K562 (cell line): ENCODE measurements around the gene LRRC74B. TPM values are rescaled to one million over a fixed set of nuclear protein-coding genes. Genes with fewer than 3 reads are reported as not detected.
A peak's percentile ranks its signal among the peaks of the same experiment; 100 is the strongest.

ENCODE experiments used
- FOXA1 ChIP-seq: fragments of 450-650 bp; IDR thresholded peaks from 2 replicates; pipeline ENCODE4 v1.6.1; 2016; ENCODE audit warnings: mild to moderate bottlenecking, borderline replicate concordance
- HOMEZ ChIP-seq: fragments of 250-450 bp; sonication (Bioruptor Pico); IDR thresholded peaks from 2 replicates; pipeline ENCODE4 v1.4.0; 2020; ENCODE audit warnings: mild to moderate bottlenecking, moderate library complexity
- MAZ ChIP-seq, 2 experiments: fragments of 450-650 bp in 1 of 2; sonication (generic) in 1 of 2; formaldehyde crosslinking; IDR thresholded peaks in 1 of 2; conservative IDR thresholded peaks in 1 of 2; 2 replicates each; pipeline versions ENCODE4 v1.4.0 to v1.5.0; 2020; ENCODE audit warnings: mild to moderate bottlenecking in 1 of 2, missing genetic modification reagents in 1 of 2
- SP1 ChIP-seq: sonication (generic); formaldehyde crosslinking; IDR thresholded peaks from 2 replicates; pipeline ENCODE4 v1.8.1; 2022; ENCODE audit warnings: mild to moderate bottlenecking, missing genetic modification reagents
- STAG1 ChIP-seq: sonication (generic); formaldehyde crosslinking; IDR thresholded peaks from 2 replicates; pipeline ENCODE4 v1.5.0; 2020; ENCODE audit warnings: missing genetic modification reagents, borderline replicate concordance
- TEAD1 ChIP-seq, 2 experiments: fragments of 450-650 bp in 1 of 2; sonication (generic) in 1 of 2; formaldehyde crosslinking; IDR thresholded peaks; 2 replicates each; pipeline versions ENCODE4 v1.4.0 to v1.8.0; 2020 to 2022; ENCODE audit warnings: mild to moderate bottlenecking in 2 of 2, missing genetic modification reagents in 1 of 2
- THRB ChIP-seq: fragments of 450-650 bp; formaldehyde crosslinking; conservative IDR thresholded peaks from 2 replicates; pipeline ENCODE4 v1.4.0; 2022; ENCODE audit warnings: mild to moderate bottlenecking, missing genetic modification characterization
- ZBTB26 ChIP-seq: fragments of 450-650 bp; formaldehyde crosslinking; IDR thresholded peaks from 2 replicates; pipeline ENCODE4 v1.4.0; 2022; ENCODE audit warnings: missing genetic modification characterization
- ZNF263 ChIP-seq: sonication (generic); formaldehyde crosslinking; IDR thresholded peaks from 2 replicates; pipeline ENCODE4 v1.8.0; 2022; ENCODE audit warnings: mild to moderate bottlenecking, missing genetic modification reagents, borderline replicate concordance
- polyA plus RNA-seq, 8 experiments: library from polyadenylated mRNA; depleted of rRNA in 4 of 8; stranded (reverse) in 5 of 8; unstranded in 3 of 8; fragments of >200 nt; fragmentation: Nextera tagmentation in 2 of 8; fragmentation: Illumina TruSeq in 1 of 8; extraction: Ambion mirVana in 2 of 8; extraction: Trizol in 1 of 8; gene quantifications; 2 replicates each; pipeline versions ENCODE4 v1.2.1 to v1.2.3, GENCODE V29; 2011 to 2014; ENCODE audit warnings: inconsistent platforms in 1 of 8, missing spikeins in 1 of 8
- total RNA-seq, 7 experiments: library from RNA; depleted of rRNA in 6 of 7; stranded (reverse); fragments of >200 nt in 6 of 7; fragmentation: Illumina TruSeq in 2 of 7; extraction: Trizol in 2 of 7; gene quantifications; 2 replicates each; pipeline versions ENCODE4 v1.2.1 to v1.2.3, GENCODE V29; 2011 to 2021; ENCODE audit warnings: low replicate concordance in 1 of 7

The LRRC74B gene
- total and polyA plus RNA-seq, 9 of the 15 experiments (the other 6 are each of a cell fraction or from before 2014, with no cell fraction given): not detected

- TF ChIP-seq TEAD1 (CRISPR knock-in tag; IDR thresholded peaks at IDR 0.05): peak in 1 of 2 experiments; percentile 19; a peak in 1 of 4 replicates
- peak in 1 of 2 experiments; percentile 29; a peak in 1 of 4 replicates for TF ChIP-seq MAZ (CRISPR knock-in tag; conservative IDR thresholded peaks at IDR 0.05 in 1 of 2, IDR thresholded peaks at IDR 0.05 in 1 of 2)
- 0 out of 2 replicates have a peak, but pooled peaks have one; percentile 74 for TF ChIP-seq ZBTB26 (CRISPR knock-in tag)
- no peak for TF ChIP-seq SP1 (CRISPR knock-in tag)
- 0 out of 2 replicates have a peak, but pooled peaks have one; percentile 26 for TF ChIP-seq ZNF263
- 0 out of 2 replicates have a peak, but pooled peaks have one; percentile 87 for TF ChIP-seq HOMEZ (CRISPR knock-in tag)
- no peak for TF ChIP-seq FOXA1
- TF ChIP-seq THRB: 0 out of 2 replicates have a peak, but pooled peaks have one; percentile 76
- TF ChIP-seq STAG1 (CRISPR knock-in tag): peak; percentile 37; the same call in 1 of the 2 replicates
These were observed 19.7 kb upstream of the LRRC74B start (continued) for GRCh38 chr22:21025763-21026755.
